Inflammatory macrophage treated with lipopolysaccharide for 4 hours (primary cell): Measurements from ENCODE around the gene CBY2.

ENCODE experiments used
- DNase-seq: peaks from one replicate; pipeline ENCODE4 v3.0.0-alpha.2; 2020

The CBY2 gene

GRCh38 chr13:45704211-45704739 is 2.2 kb downstream of the CBY2 start:
- no peak for DNase-seq

GRCh38 chr13:45704854-45705695 is 3.0 kb downstream of the CBY2 start:
- DNase-seq: no peak

GRCh38 chr13:45705918-45706317 is 3.8 kb downstream of the CBY2 start:
- peak; percentile 23 for DNase-seq

GRCh38 chr13:45707516-45708100 is 5.5 kb downstream of the CBY2 start:
- no peak for DNase-seq

- peak; percentile 82 for DNase-seq
These were observed 9.8 kb downstream of the CBY2 start for GRCh38 chr13:45711951-45712350.

GRCh38 chr13:45713106-45713690 is 11.1 kb downstream of the CBY2 start:
- DNase-seq: no peak

- no peak for DNase-seq
These were observed 11.6 kb downstream of the CBY2 start for GRCh38 chr13:45713721-45714120.

- DNase-seq: no peak
These were observed 12.1 kb downstream of the CBY2 start for GRCh38 chr13:45714170-45714569.

GRCh38 chr13:45715351-45715750 is 13.2 kb downstream of the CBY2 start:
- DNase-seq: no peak

- DNase-seq: no peak
These were observed 15.2 kb downstream of the CBY2 start for GRCh38 chr13:45717349-45717748.

- DNase-seq: peak; percentile 49
These were observed 15.9 kb downstream of the CBY2 start for GRCh38 chr13:45718063-45718462.

GRCh38 chr13:45718992-45719391 is 16.9 kb downstream of the CBY2 start:
- DNase-seq: no peak

- no peak for DNase-seq
These were observed 19.1 kb downstream of the CBY2 start for GRCh38 chr13:45721203-45721731.

GRCh38 chr13:45723798-45724197 is 21.7 kb downstream of the CBY2 start:
- DNase-seq: no peak

GRCh38 chr13:45728759-45729158 is 26.6 kb downstream of the CBY2 start:
- DNase-seq: no peak

- DNase-seq: no peak
These were observed 29.3 kb downstream of the CBY2 start for GRCh38 chr13:45731455-45731854.

- DNase-seq: no peak
These were observed 30.8 kb downstream of the CBY2 start for GRCh38 chr13:45732916-45733315.

GRCh38 chr13:45733361-45733760 is 31.2 kb downstream of the CBY2 start:
- no peak for DNase-seq

GRCh38 chr13:45737571-45738017 is 35.5 kb downstream of the CBY2 start:
- no peak for DNase-seq

- no peak for DNase-seq
These were observed 40.9 kb downstream of the CBY2 start for GRCh38 chr13:45742985-45743384.

GRCh38 chr13:45744979-45745378 is 42.9 kb downstream of the CBY2 start:
- DNase-seq: no peak

GRCh38 chr13:45747071-45747470 is 45.0 kb downstream of the CBY2 start:
- DNase-seq: peak; percentile 58

GRCh38 chr13:45748941-45749759 is 47.0 kb downstream of the CBY2 start:
- DNase-seq: no peak
